ENCODE results near the gene SIAE. TPM values are rescaled to one million over a fixed set of nuclear protein-coding genes. Genes with fewer than 3 reads are reported as not detected.

Gene SIAE
- total and polyA plus RNA-seq, 2 experiments from 2014 or later, result 5.7 to 7.9 TPM

GRCh38 chr11:124658501-124658900 lies 15.0 kb downstream of the SIAE start:
- no peak overlapping the region for H3K27ac ChIP-seq
- H3K9me3 ChIP-seq (ENCODE audit: low read depth), result no peaks in the 10 kb centered on the region
- no peaks in the 10 kb centered on the region for H3K4me1 ChIP-seq (ENCODE audit: low read depth)
- no peaks in the 10 kb centered on the region for H3K36me3 ChIP-seq
- no peak for DNase-seq (ENCODE audit: low read depth in 1 of 2, low spot score in 1 of 2)
- no peak overlapping the region for H3K4me3 ChIP-seq
- TF ChIP-seq, protein P1, sequence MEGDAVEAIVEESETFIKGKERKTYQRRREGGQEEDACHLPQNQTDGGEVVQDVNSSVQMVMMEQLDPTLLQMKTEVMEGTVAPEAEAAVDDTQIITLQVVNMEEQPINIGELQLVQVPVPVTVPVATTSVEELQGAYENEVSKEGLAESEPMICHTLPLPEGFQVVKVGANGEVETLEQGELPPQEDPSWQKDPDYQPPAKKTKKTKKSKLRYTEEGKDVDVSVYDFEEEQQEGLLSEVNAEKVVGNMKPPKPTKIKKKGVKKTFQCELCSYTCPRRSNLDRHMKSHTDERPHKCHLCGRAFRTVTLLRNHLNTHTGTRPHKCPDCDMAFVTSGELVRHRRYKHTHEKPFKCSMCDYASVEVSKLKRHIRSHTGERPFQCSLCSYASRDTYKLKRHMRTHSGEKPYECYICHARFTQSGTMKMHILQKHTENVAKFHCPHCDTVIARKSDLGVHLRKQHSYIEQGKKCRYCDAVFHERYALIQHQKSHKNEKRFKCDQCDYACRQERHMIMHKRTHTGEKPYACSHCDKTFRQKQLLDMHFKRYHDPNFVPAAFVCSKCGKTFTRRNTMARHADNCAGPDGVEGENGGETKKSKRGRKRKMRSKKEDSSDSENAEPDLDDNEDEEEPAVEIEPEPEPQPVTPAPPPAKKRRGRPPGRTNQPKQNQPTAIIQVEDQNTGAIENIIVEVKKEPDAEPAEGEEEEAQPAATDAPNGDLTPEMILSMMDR (IDR thresholded peaks at IDR 0.05; ENCODE audit: low read depth, low read length), result no peak
- peaks cover 7% of the 10 kb centered on the region for H3K27me3 ChIP-seq

DNA sequence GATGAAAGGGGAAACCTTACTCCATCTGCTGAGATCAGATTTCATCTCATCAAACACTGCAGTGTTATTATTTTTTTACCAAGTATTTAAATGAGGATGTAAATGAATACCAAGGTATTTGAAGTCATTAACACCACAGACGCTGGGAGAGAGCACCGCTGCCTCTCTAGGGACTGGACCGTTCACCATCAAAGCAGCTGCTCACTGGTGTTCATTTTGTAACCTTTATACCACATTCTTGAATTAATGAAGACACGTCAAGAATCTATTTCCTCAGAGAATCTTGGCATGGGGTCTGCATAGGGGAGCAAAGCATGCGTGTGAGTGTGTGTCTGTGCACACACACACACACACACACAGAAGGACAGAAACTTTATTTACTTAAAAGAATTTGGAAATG lies 15.6 kb downstream of the SIAE start:
- Histone ChIP-seq H3K27ac (no peak overlapping the region), H3K9me3 (ENCODE audit: low read depth) (no peaks in the 10 kb centered on the region), H3K4me3 (no peak overlapping the region), H3K4me1 (ENCODE audit: low read depth) (no peaks in the 10 kb centered on the region), H3K27me3 (peaks cover 7% of the 10 kb centered on the region), H3K36me3 (no peaks in the 10 kb centered on the region)
- peak in 1 of 2 donors; percentile 10 for DNase-seq (ENCODE audit: low read depth in 1 of 2, low spot score in 1 of 2)
- TF ChIP-seq, protein P1 (IDR thresholded peaks at IDR 0.05; ENCODE audit: low read depth, low read length), result no peak

DNA sequence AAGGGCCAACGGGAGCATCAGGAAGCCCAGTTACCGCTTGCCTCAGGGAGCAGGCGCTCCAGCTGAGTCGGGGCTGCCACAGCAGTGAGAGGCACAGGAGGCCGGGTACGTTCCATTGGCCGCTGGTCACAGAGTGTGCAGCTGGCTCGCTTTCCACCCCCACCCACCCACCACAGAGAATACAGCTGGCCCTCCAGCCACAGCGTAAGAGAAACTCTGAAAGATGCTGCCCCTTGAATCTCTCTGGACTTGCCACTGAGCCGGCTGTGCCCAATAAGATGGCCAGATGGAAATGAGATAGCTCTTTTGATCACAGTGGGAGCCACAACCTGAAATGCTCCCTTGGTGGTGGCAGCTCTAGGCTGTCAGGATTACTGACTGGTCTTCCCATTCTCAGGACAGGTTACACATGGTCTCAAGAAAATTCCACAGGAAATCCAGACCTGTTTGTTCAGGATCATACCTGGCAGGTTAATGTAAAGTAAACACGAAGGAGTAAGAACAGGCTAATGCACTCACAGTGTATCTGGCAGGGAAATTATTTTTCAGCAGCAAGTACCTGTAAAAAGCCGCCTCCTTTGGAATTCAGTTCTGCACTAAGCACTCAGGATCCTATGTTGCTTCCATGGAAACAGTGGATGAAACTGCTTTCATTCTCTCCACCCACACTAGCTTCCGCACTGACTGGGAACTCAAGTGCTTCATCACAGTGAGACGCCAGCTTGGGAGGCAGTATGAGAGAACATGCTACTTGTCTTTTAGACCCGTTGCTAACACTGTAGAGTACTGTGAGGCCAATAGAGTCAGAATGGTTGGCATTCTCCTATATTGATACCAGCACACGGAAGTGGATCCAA lies 16.5 kb downstream of the SIAE start:
- Histone ChIP-seq H3K36me3 (no peaks in the 10 kb centered on the region), H3K9me3 (ENCODE audit: low read depth) (no peaks in the 10 kb centered on the region), H3K4me1 (ENCODE audit: low read depth) (no peaks in the 10 kb centered on the region), H3K4me3 (no peak overlapping the region), H3K27ac (no peak overlapping the region), H3K27me3 (peaks cover 7% of the 10 kb centered on the region)
- TF ChIP-seq, protein P1 (IDR thresholded peaks at IDR 0.05; ENCODE audit: low read depth, low read length), result no peak
- peak; percentile 30 to 37 for DNase-seq (ENCODE audit: low read depth in 1 of 2, low spot score in 1 of 2)

GRCh38 chr11:124648610-124649009 lies 24.9 kb downstream of the SIAE start:
- H3K4me1 ChIP-seq (ENCODE audit: low read depth), result no peaks in the 10 kb centered on the region
- TF ChIP-seq, protein P1 (IDR thresholded peaks at IDR 0.05; ENCODE audit: low read depth, low read length), result no peak

GRCh38 chr11:124646148-124646547 lies 27.4 kb downstream of the SIAE start:
- Histone ChIP-seq H3K9me3 (ENCODE audit: low read depth) (no peaks in the 10 kb centered on the region), H3K4me1 (ENCODE audit: low read depth) (no peaks in the 10 kb centered on the region), H3K4me3 (no peak overlapping the region), H3K27me3 (peaks cover 13% of the 10 kb centered on the region), H3K27ac (no peak overlapping the region), H3K36me3 (no peaks in the 10 kb centered on the region)
- TF ChIP-seq, protein P1 (IDR thresholded peaks at IDR 0.05; ENCODE audit: low read depth, low read length), result no peak
- no peak for DNase-seq (ENCODE audit: low read depth in 1 of 2, low spot score in 1 of 2)

More at GRCh38 chr11:124648610-124649009, 24.9 kb downstream of the SIAE start:
- Histone ChIP-seq H3K4me3 (no peak overlapping the region), H3K36me3 (no peaks in the 10 kb centered on the region), H3K27ac (no peak overlapping the region), H3K9me3 (ENCODE audit: low read depth) (no peaks in the 10 kb centered on the region), H3K27me3 (peaks cover 13% of the 10 kb centered on the region)
- DNase-seq (ENCODE audit: low read depth in 1 of 2, low spot score in 1 of 2), result no peak

Data from cardiac muscle cell (in vitro differentiated cells and primary cell).